ENCODE results near the gene HBS1L.

DNA sequence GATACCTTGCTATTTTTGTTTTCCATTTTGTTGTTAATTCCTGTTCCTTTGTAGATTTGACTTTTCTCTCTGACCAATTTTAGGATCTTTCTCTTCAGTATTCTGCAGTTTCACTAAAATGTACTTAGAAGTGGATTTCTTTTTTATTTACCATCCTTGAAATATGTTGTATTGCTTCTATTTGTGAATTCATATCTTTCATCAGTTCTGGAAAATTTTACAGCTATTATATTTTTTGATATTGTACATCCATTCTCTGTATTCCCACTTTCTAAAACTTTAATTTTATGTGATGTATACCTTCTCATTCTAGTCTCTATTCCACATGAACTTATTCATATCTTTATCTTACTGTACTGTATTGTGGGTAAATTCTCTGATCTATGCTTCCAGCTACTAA lies 95.0 kb downstream of the HBS1L start:
- TF ChIP-seq ATF1 (CRISPR knock-in tag; IDR thresholded peaks at IDR 0.05) (no peak), ZNF263 (CRISPR knock-in tag; IDR thresholded peaks at IDR 0.05; ENCODE audit: low read depth) (no peak), SP1 (CRISPR knock-in tag; conservative IDR thresholded peaks at IDR 0.05) (no peak), IRF2 (CRISPR knock-in tag; IDR thresholded peaks at IDR 0.05; ENCODE audit: borderline replicate concordance, low read depth) (no peak)
- TF ChIP-seq, protein P1, sequence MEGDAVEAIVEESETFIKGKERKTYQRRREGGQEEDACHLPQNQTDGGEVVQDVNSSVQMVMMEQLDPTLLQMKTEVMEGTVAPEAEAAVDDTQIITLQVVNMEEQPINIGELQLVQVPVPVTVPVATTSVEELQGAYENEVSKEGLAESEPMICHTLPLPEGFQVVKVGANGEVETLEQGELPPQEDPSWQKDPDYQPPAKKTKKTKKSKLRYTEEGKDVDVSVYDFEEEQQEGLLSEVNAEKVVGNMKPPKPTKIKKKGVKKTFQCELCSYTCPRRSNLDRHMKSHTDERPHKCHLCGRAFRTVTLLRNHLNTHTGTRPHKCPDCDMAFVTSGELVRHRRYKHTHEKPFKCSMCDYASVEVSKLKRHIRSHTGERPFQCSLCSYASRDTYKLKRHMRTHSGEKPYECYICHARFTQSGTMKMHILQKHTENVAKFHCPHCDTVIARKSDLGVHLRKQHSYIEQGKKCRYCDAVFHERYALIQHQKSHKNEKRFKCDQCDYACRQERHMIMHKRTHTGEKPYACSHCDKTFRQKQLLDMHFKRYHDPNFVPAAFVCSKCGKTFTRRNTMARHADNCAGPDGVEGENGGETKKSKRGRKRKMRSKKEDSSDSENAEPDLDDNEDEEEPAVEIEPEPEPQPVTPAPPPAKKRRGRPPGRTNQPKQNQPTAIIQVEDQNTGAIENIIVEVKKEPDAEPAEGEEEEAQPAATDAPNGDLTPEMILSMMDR (IDR thresholded peaks at IDR 0.05): no peak

Data from WTC11 (cell line).